T47D (cell line): Measurements from ENCODE around the gene PEMT.
"Not testable (repeated sequence)": the region's sequence is repeated elsewhere in the genome, so short reads cannot be mapped to it uniquely, and the experiment has no call there.

Source experiments
- DNase-seq, 2 experiments: peaks; one replicate each; pipeline versions ENCODE4 v3.0.0 to v3.0.0-alpha.2; 2011 to 2012; ENCODE audit warnings: low read depth in 1 of 2, low spot score in 1 of 2
- JUND ChIP-seq: IDR thresholded peaks from 2 replicates; pipeline ENCODE4 v1.6.1; 2012; ENCODE audit warnings: low read depth
- in situ Hi-C: cut with HindIII; loops from 2 replicates; pipeline ENCODE4 v1.10.0; 2016; ENCODE audit warnings: low sequenced_read_pairs, low pct_unique_long_range_greater_than_20kb

Gene PEMT

GRCh38 chr17:17472333-17472920 is 119.1 kb downstream of the PEMT start:
- no peak for TF ChIP-seq JUND
- in situ Hi-C loops: no loop called here
- no peak for DNase-seq

- no peak for TF ChIP-seq JUND
- no peak for DNase-seq
- in situ Hi-C loops: no loop called here
Observed at GRCh38 chr17:17469996-17470395, 121.5 kb downstream of the PEMT start.

GRCh38 chr17:17469358-17469757 is 122.2 kb downstream of the PEMT start:
- no peak for TF ChIP-seq JUND
- in situ Hi-C loops: no loop called here
- DNase-seq: no peak

GRCh38 chr17:17468217-17469010 is 123.1 kb downstream of the PEMT start:
- in situ Hi-C loops: no loop called here
- no peak for DNase-seq
- TF ChIP-seq JUND: no peak

GRCh38 chr17:17467720-17468119 is 123.8 kb downstream of the PEMT start:
- DNase-seq: no peak
- in situ Hi-C loops: no loop called here
- no peak for TF ChIP-seq JUND

- no peak for TF ChIP-seq JUND
- DNase-seq: no peak
- in situ Hi-C loops: no loop called here
Observed at GRCh38 chr17:17467016-17467415, 124.5 kb downstream of the PEMT start.

GRCh38 chr17:17466511-17466910 is 125.0 kb downstream of the PEMT start:
- in situ Hi-C loops: no loop called here
- no peak for TF ChIP-seq JUND
- DNase-seq: no peak

- DNase-seq, in situ Hi-C loops: not testable (repeated sequence)
Observed at GRCh38 chr17:17465878-17466277, 125.6 kb downstream of the PEMT start.

- in situ Hi-C loops: no loop called here
- no peak for DNase-seq
- no peak for TF ChIP-seq JUND
Observed at GRCh38 chr17:17463821-17464220, 127.7 kb downstream of the PEMT start.

GRCh38 chr17:17462048-17462824 is 129.3 kb downstream of the PEMT start:
- no peak for TF ChIP-seq JUND

GRCh38 chr17:17460038-17460437 is 131.5 kb downstream of the PEMT start:
- TF ChIP-seq JUND: no peak
- DNase-seq: no peak
- in situ Hi-C loops: no loop called here

More at GRCh38 chr17:17462048-17462824, 129.3 kb downstream of the PEMT start:
- no peak for DNase-seq
- in situ Hi-C loops: no loop called here

- no peak for DNase-seq
- in situ Hi-C loops: no loop called here
- TF ChIP-seq JUND: no peak
Observed at GRCh38 chr17:17457680-17458079, 133.8 kb downstream of the PEMT start.

GRCh38 chr17:17456251-17456650 is 135.3 kb downstream of the PEMT start:
- DNase-seq: no peak
- no peak for TF ChIP-seq JUND
- in situ Hi-C loops: no loop called here
